Fibroblast of lung (primary cell): ENCODE measurements around the gene PDE4D. TPM values are rescaled to one million over a fixed set of nuclear protein-coding genes. Genes with fewer than 3 reads are reported as not detected.
A peak's percentile ranks its signal among the peaks of the same experiment; 100 is the strongest.

Experiments
- DNase-seq, 2 donors: peaks; one replicate each; pipeline versions ENCODE4 v3.0.0 to v3.0.0-alpha.2; 2010; ENCODE audit warnings: low read depth in 2 of 2
- H2AFZ ChIP-seq: 2 replicates; pipeline ENCODE4 v1.5.1; 2012; ENCODE audit warnings: low read length, control low read depth, inconsistent platforms
- H3K27ac ChIP-seq: 2 replicates; pipeline ENCODE4 v1.5.1; 2011; ENCODE audit warnings: low read length, control low read depth; ENCODE audit not compliant: insufficient read depth
- H3K27me3 ChIP-seq: 2 replicates; pipeline ENCODE4 v1.5.1; 2011; ENCODE audit warnings: mild to moderate bottlenecking, low read length; ENCODE audit not compliant: control insufficient read depth, insufficient read depth
- H3K36me3 ChIP-seq: 2 replicates; pipeline ENCODE4 v1.5.1; 2011; ENCODE audit warnings: low read length; ENCODE audit not compliant: control insufficient read depth, insufficient read depth
- H3K4me1 ChIP-seq: 2 replicates; pipeline ENCODE4 v1.5.1; 2011; ENCODE audit warnings: low read length; ENCODE audit not compliant: control insufficient read depth, insufficient read depth; ENCODE audit errors: extremely low read depth
- H3K4me2 ChIP-seq: 2 replicates; pipeline ENCODE4 v1.5.1; 2011; ENCODE audit warnings: low read length, control low read depth; ENCODE audit not compliant: insufficient read depth; ENCODE audit errors: extremely low read depth
- H3K4me3 ChIP-seq, 4 experiments: fragments of 200-600 bp in 1 of 4; sonication (generic) in 1 of 4; replicated peaks in 1 of 4; 2 replicates each; pipeline ENCODE4 v1.5.1; 2011 to 2016; ENCODE audit warnings: low read length in 4 of 4, low read depth in 3 of 4, mild to moderate bottlenecking in 3 of 4, control low read depth in 2 of 4, inconsistent platforms in 1 of 4, mixed read lengths in 1 of 4; ENCODE audit not compliant: insufficient read depth in 1 of 4; ENCODE audit errors: control extremely low read depth in 1 of 4
- H3K79me2 ChIP-seq: 2 replicates; pipeline ENCODE4 v1.5.1; 2012; ENCODE audit warnings: mild to moderate bottlenecking, low read length, inconsistent platforms; ENCODE audit not compliant: control insufficient read depth, insufficient read depth
- H3K9ac ChIP-seq: 2 replicates; pipeline ENCODE4 v1.5.1; 2011; ENCODE audit warnings: mild to moderate bottlenecking, low read length, control low read depth; ENCODE audit not compliant: insufficient read depth
- H3K9me3 ChIP-seq: 2 replicates; pipeline ENCODE4 v1.5.1; 2012; ENCODE audit warnings: low read depth, low read length; ENCODE audit not compliant: control insufficient read depth, insufficient read depth
- H4K20me1 ChIP-seq: 2 replicates; pipeline ENCODE4 v1.5.1; 2011; ENCODE audit warnings: low read length; ENCODE audit not compliant: control insufficient read depth, insufficient read depth; ENCODE audit errors: extremely low read depth
- CTCF ChIP-seq, 2 donors: IDR thresholded peaks in 1 of 2; conservative IDR thresholded peaks in 1 of 2; 1 replicate in 1 of 2; 2 replicates in 1 of 2; pipeline ENCODE4 v1.5.1; 2011 to 2012; ENCODE audit warnings: low read length in 2 of 2, control low read depth in 1 of 2, inconsistent platforms in 1 of 2, low read depth in 1 of 2, mild to moderate bottlenecking in 1 of 2
- EZH2 ChIP-seq: IDR thresholded peaks from 2 replicates; pipeline ENCODE4 v1.5.1; 2012; ENCODE audit warnings: low read length, control low read depth, mild to moderate bottlenecking; ENCODE audit errors: missing control alignments
- polyA plus RNA-seq, 2 donors: library from polyadenylated mRNA; depleted of rRNA in 1 of 2; stranded (reverse) in 1 of 2; unstranded in 1 of 2; fragments of >200 nt; gene quantifications; 2 replicates each; pipeline ENCODE4 v1.2.1, GENCODE V29; 2011 to 2012; ENCODE audit warnings: missing spikeins in 1 of 2
- total RNA-seq: library from RNA; depleted of rRNA; stranded (reverse); fragments of >200 nt; gene quantifications from 2 replicates; pipeline ENCODE4 v1.2.1, GENCODE V29; 2014

PDE4D gene
- total and polyA plus RNA-seq, 2 donors (not counting 1 experiment from before 2014, with no cell fraction given) = 2.1 to 8.3 TPM

- H3K27ac ChIP-seq = no peak overlapping the region
- no peak overlapping the region for H2AFZ ChIP-seq
- H3K4me1 ChIP-seq = no peaks in the 10 kb centered on the region
- H4K20me1 ChIP-seq = no peaks in the 10 kb centered on the region
- H3K27me3 ChIP-seq = no peaks in the 10 kb centered on the region
- H3K4me3 ChIP-seq = no peak overlapping the region
- peak in 1 of 2 donors; percentile 78 for DNase-seq
- no peaks in the 10 kb centered on the region for H3K79me2 ChIP-seq
- no peaks in the 10 kb centered on the region for H3K9me3 ChIP-seq
- no peak overlapping the region for H3K4me2 ChIP-seq
- no peak overlapping the region for H3K9ac ChIP-seq
- H3K36me3 ChIP-seq = no peaks in the 10 kb centered on the region
- no peak for TF ChIP-seq EZH2
- TF ChIP-seq CTCF (conservative IDR thresholded peaks at IDR 0.05 in 1 of 2, IDR thresholded peaks at IDR 0.05 in 1 of 2; ENCODE audit: low read depth in 1 of 2, low read length in 2 of 2) = no peak
These were observed 272.9 kb downstream of the PDE4D start for GRCh38 chr5:59620535-59621212.

DNA sequence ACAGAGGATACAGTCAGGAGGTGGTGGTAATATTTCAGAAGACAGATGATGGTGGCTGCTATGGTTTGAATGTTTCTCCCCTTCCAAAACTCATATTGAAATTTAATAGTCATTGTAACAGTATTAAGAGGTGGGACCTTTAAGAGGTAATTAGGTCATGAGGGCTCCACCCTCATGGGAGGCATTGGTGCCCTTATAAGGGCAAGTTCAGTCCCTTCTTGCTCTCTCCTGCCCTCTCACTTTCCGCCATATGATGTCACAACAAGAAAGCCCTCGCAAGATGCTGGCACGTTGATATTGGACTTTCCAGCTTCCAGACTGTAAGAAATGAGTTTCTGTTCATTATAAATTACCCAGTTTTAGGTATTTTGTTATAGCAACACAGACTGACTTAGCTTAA is 274.9 kb downstream of the PDE4D start:
- H3K4me2 ChIP-seq = no peak overlapping the region
- H3K9ac ChIP-seq = no peak overlapping the region
- no peaks in the 10 kb centered on the region for H3K9me3 ChIP-seq
- H3K27me3 ChIP-seq = no peaks in the 10 kb centered on the region
- no peaks in the 10 kb centered on the region for H3K79me2 ChIP-seq
- TF ChIP-seq CTCF (conservative IDR thresholded peaks at IDR 0.05 in 1 of 2, IDR thresholded peaks at IDR 0.05 in 1 of 2; ENCODE audit: low read depth in 1 of 2, low read length in 2 of 2) = no peak
- no peak for TF ChIP-seq EZH2
- no peaks in the 10 kb centered on the region for H3K4me1 ChIP-seq
- no peak overlapping the region for H2AFZ ChIP-seq
- no peak for DNase-seq
- no peak overlapping the region for H3K27ac ChIP-seq
- H3K4me3 ChIP-seq = no peak overlapping the region
- H4K20me1 ChIP-seq = no peaks in the 10 kb centered on the region
- no peaks in the 10 kb centered on the region for H3K36me3 ChIP-seq

DNA sequence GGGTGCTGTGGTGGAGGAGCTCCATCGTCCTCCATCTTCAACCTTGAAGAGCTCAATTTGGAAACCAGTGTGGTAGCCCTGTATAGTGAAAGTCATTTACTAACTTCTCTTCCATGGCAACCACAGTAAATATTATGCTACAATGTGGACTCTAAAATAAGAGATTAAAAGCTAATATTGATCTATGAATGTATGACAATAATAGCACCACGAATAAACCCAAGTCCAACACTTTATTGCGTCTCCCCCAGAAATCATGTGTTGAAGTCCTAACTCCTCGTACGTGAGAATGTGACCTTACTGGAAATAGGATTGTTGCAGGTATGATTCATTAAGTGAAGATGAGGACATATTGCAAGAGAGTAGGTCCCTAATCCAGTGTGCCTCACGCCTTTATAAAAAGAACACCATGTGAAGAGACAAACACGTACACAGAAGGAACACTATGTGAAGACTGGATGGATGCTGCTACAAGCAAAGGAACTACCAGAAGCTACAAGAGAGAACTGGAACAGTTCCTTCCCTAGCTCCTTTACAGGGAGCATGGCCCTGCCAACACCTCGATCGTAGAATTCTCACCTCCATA is 276.2 kb downstream of the PDE4D start:
- Histone ChIP-seq H3K36me3 (no peaks in the 10 kb centered on the region), H3K4me3 (no peak overlapping the region), H2AFZ (no peak overlapping the region), H3K27ac (no peak overlapping the region), H3K4me2 (no peak overlapping the region), H3K79me2 (no peaks in the 10 kb centered on the region), H4K20me1 (no peaks in the 10 kb centered on the region), H3K9me3 (no peaks in the 10 kb centered on the region), H3K4me1 (no peaks in the 10 kb centered on the region), H3K9ac (no peak overlapping the region), H3K27me3 (no peaks in the 10 kb centered on the region)
- DNase-seq = no peak
- no peak for TF ChIP-seq CTCF (conservative IDR thresholded peaks at IDR 0.05 in 1 of 2, IDR thresholded peaks at IDR 0.05 in 1 of 2; ENCODE audit: low read depth in 1 of 2, low read length in 2 of 2)
- TF ChIP-seq EZH2 = no peak
